Lower lobe of right lung (tissue), 2 donors: ENCODE measurements around the gene NRXN2. TPM values are rescaled to one million over a fixed set of nuclear protein-coding genes. Genes with fewer than 3 reads are reported as not detected.
"Not testable (repeated sequence)": the region's sequence is repeated elsewhere in the genome, so short reads cannot be mapped to it uniquely, and the experiment has no call there.

Experiments
- ATAC-seq, 2 donors: fragments of 200-7000 bp; cut with Tn5 transposase; one replicate each; pipeline ENCODE4 v1.9.1; 2020 to 2022; ENCODE audit warnings: mild to moderate bottlenecking in 2 of 2, moderate library complexity in 2 of 2
- DNase-seq: peaks from one replicate; pipeline ENCODE4 v3.0.0-alpha.2; 2020
- H3K27ac ChIP-seq: fragments of 200-600 bp; one replicate; pipeline ENCODE4 v1.8.0; 2022
- H3K27me3 ChIP-seq: fragments of 200-600 bp; one replicate; pipeline ENCODE4 v1.8.0; 2022; ENCODE audit warnings: low read depth
- H3K36me3 ChIP-seq: fragments of 200-600 bp; one replicate; pipeline ENCODE4 v1.8.0; 2022; ENCODE audit warnings: mild to moderate bottlenecking
- H3K4me1 ChIP-seq: fragments of 200-600 bp; one replicate; pipeline ENCODE4 v1.8.0; 2022
- H3K4me3 ChIP-seq: fragments of 200-600 bp; one replicate; pipeline ENCODE4 v1.8.0; 2022; ENCODE audit warnings: mild to moderate bottlenecking
- H3K9me3 ChIP-seq: fragments of 200-600 bp; one replicate; pipeline ENCODE4 v1.8.0; 2022
- CTCF ChIP-seq: fragments of 200-600 bp; IDR thresholded peaks from one replicate; pipeline ENCODE4 v1.8.0; 2022; ENCODE audit warnings: antibody characterized with exemption, mild to moderate bottlenecking
- intact Hi-C: fragments of 100-400 bp; cut with DNase I; formaldehyde crosslinking; loops from one replicate; pipeline ENCODE4 v1.11.0; 2022
- total RNA-seq: library from RNA; stranded (reverse); fragmentation: NEBNext Ultra II Directional; extraction: Animal tissue kit (Norgen Biotek cat#: 25700); gene quantifications from one replicate; pipeline ENCODE4 v1.2.1, GENCODE V29; 2021
- donor health status: DM: no; HTN: yes; CAD: no; lungs with severe emphysema.

The NRXN2 gene
- total RNA-seq, 1 donor from 2014 or later, result 1.7 TPM

GRCh38 chr11:64710418-64711137 is 12.4 kb downstream of the NRXN2 start:
- intact Hi-C loops, result no loop called here
- peak in 1 of 2 donors; percentile 5 for ATAC-seq

GRCh38 chr11:64705501-64705900 is 17.5 kb downstream of the NRXN2 start:
- no peak for ATAC-seq
- H3K27me3 ChIP-seq, result peaks cover 43% of the 10 kb centered on the region
- intact Hi-C loops, result no loop called here

More at GRCh38 chr11:64710418-64711137, 12.4 kb downstream of the NRXN2 start:
- no peaks in the 10 kb centered on the region for H3K9me3 ChIP-seq
- no peak for TF ChIP-seq CTCF
- H3K4me1 ChIP-seq, result no peaks in the 10 kb centered on the region
- DNase-seq, result no peak
- H3K4me3 ChIP-seq, result no peak overlapping the region
- peaks cover 84% of the 10 kb centered on the region for H3K27me3 ChIP-seq
- no peaks in the 10 kb centered on the region for H3K36me3 ChIP-seq
- H3K27ac ChIP-seq, result no peak overlapping the region

GRCh38 chr11:64703048-64703447 is 19.9 kb downstream of the NRXN2 start:
- no peak for TF ChIP-seq CTCF
- Histone ChIP-seq H3K27me3 (peaks cover 20% of the 10 kb centered on the region), H3K36me3 (no peaks in the 10 kb centered on the region), H3K4me3 (no peak overlapping the region), H3K4me1 (no peaks in the 10 kb centered on the region), H3K9me3 (no peaks in the 10 kb centered on the region), H3K27ac (no peak overlapping the region)
- DNase-seq, result no peak
- no peak for ATAC-seq
- intact Hi-C loops, result no loop called here

More at GRCh38 chr11:64705501-64705900, 17.5 kb downstream of the NRXN2 start:
- Histone ChIP-seq H3K4me1 (no peaks in the 10 kb centered on the region), H3K27ac (no peak overlapping the region), H3K9me3 (no peaks in the 10 kb centered on the region), H3K36me3 (no peaks in the 10 kb centered on the region), H3K4me3 (no peak overlapping the region)
- no peak for DNase-seq
- no peak for TF ChIP-seq CTCF

GRCh38 chr11:64701956-64702355 is 21.0 kb downstream of the NRXN2 start:
- DNase-seq, ATAC-seq: not testable (repeated sequence)

GRCh38 chr11:64698427-64698826 is 24.6 kb downstream of the NRXN2 start:
- Histone ChIP-seq H3K4me1 (no peaks in the 10 kb centered on the region), H3K4me3 (no peak overlapping the region), H3K27ac (no peak overlapping the region), H3K36me3 (no peaks in the 10 kb centered on the region), H3K27me3 (peaks cover 30% of the 10 kb centered on the region), H3K9me3 (no peaks in the 10 kb centered on the region)
- intact Hi-C loops, result no loop called here
- TF ChIP-seq CTCF, result no peak
- no peak for DNase-seq
- ATAC-seq, result no peak

More at GRCh38 chr11:64701956-64702355, 21.0 kb downstream of the NRXN2 start:
- H3K36me3 ChIP-seq, H3K27ac ChIP-seq, intact Hi-C loops, H3K27me3 ChIP-seq, H3K9me3 ChIP-seq, H3K4me3 ChIP-seq, H3K4me1 ChIP-seq: not testable (repeated sequence)

- H3K27ac ChIP-seq, result no peak overlapping the region
- intact Hi-C loops, result no loop called here
- H3K27me3 ChIP-seq, result peaks cover 30% of the 10 kb centered on the region
- H3K9me3 ChIP-seq, result no peaks in the 10 kb centered on the region
- no peaks in the 10 kb centered on the region for H3K36me3 ChIP-seq
- ATAC-seq, result no peak
- H3K4me3 ChIP-seq, result no peak overlapping the region
- no peaks in the 10 kb centered on the region for H3K4me1 ChIP-seq
- DNase-seq, result no peak
- no peak for TF ChIP-seq CTCF
Measured at GRCh38 chr11:64697663-64698375, 25.2 kb downstream of the NRXN2 start.
